Naive thymus-derived CD8-positive, alpha-beta T cell (primary cell): ENCODE results near the gene JAM2. TPM values are rescaled to one million over a fixed set of nuclear protein-coding genes. Genes with fewer than 3 reads are reported as not detected.
A peak's percentile ranks its signal among the peaks of the same experiment; 100 is the strongest.
"Not testable (repeated sequence)": the region's sequence is repeated elsewhere in the genome, so short reads cannot be mapped to it uniquely, and the experiment has no call there.

Experiments
- ATAC-seq, 2 donors: fragments of 150-1000 bp; cut with Tn5 transposase in 1 of 2; sonication (Bioruptor Pico), chemical (Tn5 transposase) in 1 of 2; 1 replicate in 1 of 2; 2 replicates in 1 of 2; pipeline ENCODE4 v1.10.0; 2021; ENCODE audit warnings: mild to moderate bottlenecking in 2 of 2, moderate library complexity in 2 of 2
- POLR2A ChIA-PET: fragments of 350-600 bp; sonication (Branson Sonifier 250); formaldehyde crosslinking; loops from one replicate; lab custom pipeline; 2021; ENCODE audit warnings: antibody characterized with exemption; lab: Charles Lee
- DNase-seq, 10 donors: peaks; one replicate each; pipeline versions ENCODE4 v3.0.0 to v3.0.0-alpha.2; 2020 to 2022
- H3K27ac Mint-ChIP-seq, 10 donors: one replicate each; pipeline ENCODE4 v1.8.0; 2020 to 2022; ENCODE audit warnings: mild to moderate bottlenecking in 10 of 10, mixed read lengths in 10 of 10, moderate library complexity in 4 of 10, inconsistent platforms in 1 of 10
- H3K27me3 Mint-ChIP-seq, 5 donors: one replicate each; pipeline ENCODE4 v1.8.0; 2021 to 2022; ENCODE audit warnings: mixed read lengths in 5 of 5
- H3K36me3 Mint-ChIP-seq, 3 donors: one replicate each; pipeline ENCODE4 v1.8.0; 2020 to 2022; ENCODE audit warnings: mixed read lengths in 3 of 3, mild to moderate bottlenecking in 2 of 3, inconsistent platforms in 1 of 3
- H3K4me1 Mint-ChIP-seq, 4 donors: one replicate each; pipeline ENCODE4 v1.8.0; 2021 to 2022; ENCODE audit warnings: mixed read lengths in 4 of 4
- H3K4me3 Mint-ChIP-seq, 10 donors: one replicate each; pipeline ENCODE4 v1.8.0; 2020 to 2022; ENCODE audit warnings: mild to moderate bottlenecking in 10 of 10, mixed read lengths in 10 of 10, moderate library complexity in 6 of 10, inconsistent platforms in 1 of 10
- H3K9me3 Mint-ChIP-seq, 9 donors: one replicate each; pipeline ENCODE4 v1.8.0; 2020 to 2022; ENCODE audit warnings: mixed read lengths in 9 of 9, mild to moderate bottlenecking in 3 of 9, inconsistent platforms in 1 of 9, moderate library complexity in 1 of 9
- polyA plus RNA-seq, 3 donors: library from polyadenylated mRNA; unstranded; fragments of 300-500 nt; fragmentation: Illumina TruSeq; gene quantifications; one replicate each; pipeline ENCODE4 v1.2.3, GENCODE V29; 2021
- total RNA-seq, 8 experiments: library from RNA in 2 of 8; stranded (reverse) in 2 of 8; gene quantifications; one replicate each; pipeline ENCODE4 v1.2.3 and lab custom pipeline; 2021 to 2026

Gene JAM2, protein sequence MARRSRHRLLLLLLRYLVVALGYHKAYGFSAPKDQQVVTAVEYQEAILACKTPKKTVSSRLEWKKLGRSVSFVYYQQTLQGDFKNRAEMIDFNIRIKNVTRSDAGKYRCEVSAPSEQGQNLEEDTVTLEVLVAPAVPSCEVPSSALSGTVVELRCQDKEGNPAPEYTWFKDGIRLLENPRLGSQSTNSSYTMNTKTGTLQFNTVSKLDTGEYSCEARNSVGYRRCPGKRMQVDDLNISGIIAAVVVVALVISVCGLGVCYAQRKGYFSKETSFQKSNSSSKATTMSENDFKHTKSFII
- total RNA-seq (under 1 TPM; 0.19 to 0.23 TPM), polyA plus RNA-seq (under 1 TPM in 2 of 3 donors, not detected in 1; 0.05 to 0.21 TPM), total RNA-seq (lab: John Stamatoyannopoulos, UW) (0 to 0.42 (median 0.11) reads per million in 6 experiments)

GRCh38 chr21:25638660-25639550, at the start of gene JAM2:
Gene JAM2, plus strand, starts transcription at chr21:25639258. Its CDS starts 564 bp downstream, at chr21:25639822.
- Mint-ChIP-seq H3K27ac (peak within 1 kb of the TSS in 5 of 10 donors; percentile 1 to 53 (median 12)), H3K27me3 (peaks cover 29 to 57% (median 37%) of the 10 kb centered on the region in 5 donors), H3K4me1 (peaks cover 7 to 20% (median 18%) of the 10 kb centered on the region in 4 donors), H3K36me3 (no peaks in the 10 kb centered on the region), H3K9me3 (no peaks in the 10 kb centered on the region), H3K4me3 (peak within 1 kb of the TSS; percentile 64 to 89 (median 84))
- ATAC-seq (peak; percentile 53 to 59), DNase-seq (peak in 6 of 10 donors; percentile 5 to 37 (median 22))
- POLR2A ChIA-PET = interaction anchor here (1.4 kb wide), 1 partner anchor 96 kb away, joined by 5 read pairs; the partner anchor contains the start of genes ATP5PF and GABPA

GRCh38 chr21:25589887-25590286, 49.2 kb upstream of the JAM2 start:
- H3K36me3 Mint-ChIP-seq = peaks cover 15 to 91% (median 28%) of the 10 kb centered on the region in 3 donors
- peak overlapping the region in 4 of 10 donors; percentile 4 to 66 (median 24) for H3K27ac Mint-ChIP-seq
- H3K27me3 Mint-ChIP-seq = no peaks in the 10 kb centered on the region
- no peak for ATAC-seq
- POLR2A ChIA-PET = no interaction called here
- no peaks in the 10 kb centered on the region for H3K9me3 Mint-ChIP-seq
- DNase-seq = no peak
- H3K4me3 Mint-ChIP-seq = no peak overlapping the region
- peaks cover 8 to 15% (median 11%) of the 10 kb centered on the region in 4 donors for H3K4me1 Mint-ChIP-seq

DNA sequence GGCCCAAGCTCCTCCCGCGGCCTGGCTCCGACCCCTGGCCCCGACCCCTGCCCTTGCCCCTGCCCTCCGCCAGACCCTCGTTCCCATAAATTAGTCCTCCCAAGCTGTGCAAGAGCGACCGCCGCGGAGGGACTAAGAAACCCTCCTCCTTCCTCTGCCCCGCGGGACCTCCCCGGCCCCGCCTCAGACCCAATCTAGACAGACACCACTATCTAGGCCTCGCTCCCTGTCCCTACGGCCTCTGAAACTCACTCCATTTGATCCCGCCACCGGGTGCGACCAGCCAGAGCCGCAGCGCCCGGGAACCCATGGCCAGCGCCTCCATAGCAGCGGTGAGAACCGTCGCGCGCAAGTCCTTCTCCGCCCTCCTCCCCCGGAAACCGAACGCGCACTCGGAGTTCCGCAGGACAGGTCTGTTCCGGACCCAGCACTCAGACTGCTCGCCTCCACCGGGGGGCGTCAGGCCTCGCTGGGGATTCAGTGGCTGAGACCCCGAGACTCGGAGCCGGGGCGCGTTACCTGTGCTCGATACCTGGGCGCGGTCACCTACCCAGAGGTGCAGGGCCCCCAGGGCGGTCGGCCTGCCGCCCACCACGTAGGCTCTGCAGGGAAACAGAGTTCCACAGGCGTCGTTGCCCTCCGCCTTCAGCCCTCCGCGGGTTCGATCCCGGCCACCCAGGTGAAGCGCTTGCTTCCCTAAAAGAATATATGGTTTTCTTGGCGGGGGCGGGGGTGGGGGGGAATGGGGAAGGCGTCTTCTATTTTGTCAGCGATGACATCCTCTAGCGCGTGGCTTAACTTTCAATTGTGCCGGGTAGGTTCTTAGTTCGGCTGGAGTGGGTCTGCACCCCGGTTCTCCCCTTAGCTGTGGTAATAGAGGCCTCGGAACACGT, 31.7 kb upstream of the JAM2 start, which contains the start of gene MRPL39:
Gene MRPL39, minus strand, starts transcription at position 331 of the 893 bp plus-strand sequence. Its CDS starts 6 bp downstream, at position 325.
- ATAC-seq = peak; percentile 89 to 92
- Mint-ChIP-seq H3K4me3 (peak within 1 kb of the TSS; percentile 93 to 100 (median 100)), H3K27ac (peak within 1 kb of the TSS; percentile 97 to 100 (median 100)), H3K36me3 (peaks cover 0 to 28% (median 2%) of the 10 kb centered on the region in 3 donors), H3K27me3 (no peaks in the 10 kb centered on the region), H3K4me1 (peaks cover 21 to 48% (median 41%) of the 10 kb centered on the region in 4 donors), H3K9me3 (no peaks in the 10 kb centered on the region)
- DNase-seq = peak; percentile 71 to 91 (median 84)
- POLR2A ChIA-PET = interaction anchor here (0.6 to 4.7 kb wide), 8 partner anchors 9 to 135 kb away, joined by 3 to 38 read pairs (median 4); partner anchors contain the start of genes ATP5PF and GABPA

DNA sequence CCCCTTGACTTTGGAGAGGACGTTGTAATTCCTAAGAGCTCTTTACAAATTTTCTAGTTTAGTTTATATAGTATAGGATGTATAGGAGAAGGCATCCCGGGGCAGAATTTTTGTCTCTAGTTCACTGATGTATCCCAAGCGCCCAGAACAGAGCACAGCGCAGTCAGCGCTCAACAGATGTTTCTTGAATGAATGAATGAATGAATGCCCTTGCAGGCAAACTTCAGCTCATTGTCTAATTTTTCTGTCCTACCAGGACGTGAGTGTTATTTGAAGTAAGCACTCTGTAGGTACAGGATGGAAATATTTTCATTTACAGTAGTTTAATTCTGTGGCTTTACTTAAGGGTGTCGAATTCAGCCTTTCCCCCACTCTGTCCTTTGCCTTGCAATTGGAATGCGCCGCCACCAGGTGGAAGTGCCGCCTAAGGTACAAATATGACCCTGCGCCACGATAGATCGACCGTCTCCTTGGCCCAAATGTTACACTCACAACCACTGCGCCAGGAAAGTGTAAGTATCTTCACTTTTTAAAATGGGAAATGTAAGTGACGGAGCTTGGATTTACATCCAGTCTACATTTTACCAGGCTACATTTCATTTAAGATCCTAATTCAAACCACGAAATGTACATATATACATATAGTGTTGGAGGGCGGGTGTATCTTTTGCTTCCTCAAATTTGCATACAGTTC, 30.9 kb upstream of the JAM2 start:
- H3K27me3 Mint-ChIP-seq = no peaks in the 10 kb centered on the region
- H3K4me3 Mint-ChIP-seq = peak overlapping the region; percentile 93 to 100 (median 100)
- peaks cover 0 to 20% (median 0%) of the 10 kb centered on the region in 3 donors for H3K36me3 Mint-ChIP-seq
- H3K27ac Mint-ChIP-seq = peak overlapping the region; percentile 55 to 100 (median 86)
- DNase-seq (peak; percentile 59 to 89 (median 74)), ATAC-seq (peak; percentile 75 to 76)
- no peaks in the 10 kb centered on the region for H3K9me3 Mint-ChIP-seq
- H3K4me1 Mint-ChIP-seq = peaks cover 17 to 43% (median 38%) of the 10 kb centered on the region in 4 donors
- POLR2A ChIA-PET = interaction anchor here (0.6 to 4.7 kb wide), 6 partner anchors 10 to 134 kb away, joined by 3 to 38 read pairs (median 4); partner anchors contain the start of genes ATP5PF and GABPA

GRCh38 chr21:25614441-25614840, 24.6 kb upstream of the JAM2 start:
- no peaks in the 10 kb centered on the region for H3K36me3 Mint-ChIP-seq
- POLR2A ChIA-PET = no interaction called here
- no peak overlapping the region for H3K27ac Mint-ChIP-seq
- H3K27me3 Mint-ChIP-seq = no peaks in the 10 kb centered on the region
- ATAC-seq = no peak
- H3K9me3 Mint-ChIP-seq = no peaks in the 10 kb centered on the region
- no peak for DNase-seq
- no peaks in the 10 kb centered on the region for H3K4me1 Mint-ChIP-seq
- H3K4me3 Mint-ChIP-seq = no peak overlapping the region

DNA sequence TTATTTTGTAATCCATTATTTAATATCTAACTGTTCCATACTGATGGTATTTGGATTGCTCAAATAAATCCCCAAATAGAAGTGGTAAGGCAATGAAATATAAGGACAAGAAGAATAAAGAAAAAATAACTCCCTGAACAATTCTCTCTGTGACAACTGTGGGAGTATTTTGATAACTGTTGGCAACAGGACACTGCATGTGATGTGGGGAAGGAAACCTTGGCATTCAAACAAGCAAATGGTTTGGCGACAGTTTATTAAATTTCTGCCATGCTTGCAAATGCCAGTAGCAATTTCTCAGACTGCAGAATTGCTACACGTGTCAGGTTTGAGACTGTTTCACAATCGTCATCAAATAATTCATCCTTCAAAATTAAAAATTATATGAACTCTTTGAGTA, 23.2 kb upstream of the JAM2 start:
- no peaks in the 10 kb centered on the region for H3K36me3 Mint-ChIP-seq
- no peak overlapping the region for H3K27ac Mint-ChIP-seq
- no peaks in the 10 kb centered on the region for H3K27me3 Mint-ChIP-seq
- POLR2A ChIA-PET = no interaction called here
- H3K9me3 Mint-ChIP-seq = no peaks in the 10 kb centered on the region
- ATAC-seq (no peak), DNase-seq (no peak)
- no peaks in the 10 kb centered on the region for H3K4me1 Mint-ChIP-seq
- H3K4me3 Mint-ChIP-seq = no peak overlapping the region

GRCh38 chr21:25619198-25619597, 19.9 kb upstream of the JAM2 start:
- Mint-ChIP-seq H3K9me3 (no peaks in the 10 kb centered on the region), H3K27me3 (peaks cover 0 to 3% (median 0%) of the 10 kb centered on the region in 5 donors), H3K27ac (no peak overlapping the region), H3K36me3 (no peaks in the 10 kb centered on the region), H3K4me1 (no peaks in the 10 kb centered on the region), H3K4me3 (no peak overlapping the region)
- no peak for ATAC-seq
- no peak for DNase-seq
- POLR2A ChIA-PET = no interaction called here

DNA sequence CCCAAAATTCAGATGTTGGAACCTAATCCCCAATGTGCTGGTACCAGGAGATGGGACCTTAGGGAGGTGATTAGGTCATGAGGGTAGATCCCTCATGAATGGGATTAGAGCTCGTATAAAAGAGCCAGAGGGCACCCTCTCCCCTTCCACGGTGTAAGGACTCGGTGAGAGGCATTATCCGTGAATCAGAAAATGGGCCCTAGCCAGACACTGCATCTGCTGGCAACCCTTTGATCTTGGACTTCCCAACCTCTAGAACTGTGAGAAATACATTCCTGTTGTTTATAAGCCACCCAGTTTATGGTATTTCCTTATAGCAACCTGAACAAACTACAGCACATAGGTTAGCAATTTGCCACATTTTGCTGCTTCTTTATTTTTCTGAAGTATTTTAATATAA, 14.5 kb upstream of the JAM2 start:
- H3K27me3 Mint-ChIP-seq = peaks cover 0 to 3% (median 0%) of the 10 kb centered on the region in 5 donors
- H3K9me3 Mint-ChIP-seq = no peaks in the 10 kb centered on the region
- POLR2A ChIA-PET = no interaction called here
- no peak overlapping the region for H3K27ac Mint-ChIP-seq
- DNase-seq (no peak), ATAC-seq (no peak)
- no peak overlapping the region for H3K4me3 Mint-ChIP-seq
- no peaks in the 10 kb centered on the region for H3K4me1 Mint-ChIP-seq
- H3K36me3 Mint-ChIP-seq = no peaks in the 10 kb centered on the region

DNA sequence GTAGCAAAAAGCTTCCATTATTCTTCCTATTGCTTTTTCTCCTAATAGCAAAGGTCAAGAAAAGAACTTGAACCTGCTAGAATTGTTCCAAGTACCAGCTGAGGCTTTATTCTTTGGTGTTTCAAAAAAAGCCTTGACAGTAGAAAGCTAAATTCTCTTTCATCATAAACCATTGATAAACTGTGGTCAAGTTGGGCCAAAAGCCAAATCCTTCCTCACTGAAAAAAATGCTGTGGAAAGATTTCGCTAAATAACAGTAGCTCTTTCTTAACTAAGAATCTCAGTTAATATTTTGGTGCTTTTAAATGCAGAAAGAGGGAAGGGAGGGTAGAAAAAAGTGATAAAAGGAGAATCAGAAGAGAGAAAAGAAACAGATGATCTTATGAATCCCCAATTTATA, 14.0 kb upstream of the JAM2 start:
- ATAC-seq (no peak), DNase-seq (no peak)
- H3K4me3 Mint-ChIP-seq = no peak overlapping the region
- H3K36me3 Mint-ChIP-seq = no peaks in the 10 kb centered on the region
- no peak overlapping the region for H3K27ac Mint-ChIP-seq
- H3K4me1 Mint-ChIP-seq = no peaks in the 10 kb centered on the region
- no peaks in the 10 kb centered on the region for H3K9me3 Mint-ChIP-seq
- H3K27me3 Mint-ChIP-seq = peaks cover 0 to 3% (median under 1%) of the 10 kb centered on the region in 5 donors
- POLR2A ChIA-PET = no interaction called here

- H3K4me1 Mint-ChIP-seq, ATAC-seq, H3K4me3 Mint-ChIP-seq, H3K27ac Mint-ChIP-seq, POLR2A ChIA-PET, H3K9me3 Mint-ChIP-seq, DNase-seq, H3K27me3 Mint-ChIP-seq, H3K36me3 Mint-ChIP-seq: not testable (repeated sequence)
These were observed 13.1 kb upstream of the JAM2 start for GRCh38 chr21:25625776-25626555.

GRCh38 chr21:25626757-25627156, 12.3 kb upstream of the JAM2 start:
- Mint-ChIP-seq H3K27ac (no peak overlapping the region), H3K36me3 (no peaks in the 10 kb centered on the region), H3K4me3 (no peak overlapping the region), H3K27me3 (peaks cover 0 to 1% (median 0%) of the 10 kb centered on the region in 5 donors), H3K9me3 (no peaks in the 10 kb centered on the region), H3K4me1 (no peaks in the 10 kb centered on the region)
- DNase-seq (no peak), ATAC-seq (no peak)
- POLR2A ChIA-PET = no interaction called here
